Measurements from ENCODE around the gene RP2.

The RP2 gene

DNA sequence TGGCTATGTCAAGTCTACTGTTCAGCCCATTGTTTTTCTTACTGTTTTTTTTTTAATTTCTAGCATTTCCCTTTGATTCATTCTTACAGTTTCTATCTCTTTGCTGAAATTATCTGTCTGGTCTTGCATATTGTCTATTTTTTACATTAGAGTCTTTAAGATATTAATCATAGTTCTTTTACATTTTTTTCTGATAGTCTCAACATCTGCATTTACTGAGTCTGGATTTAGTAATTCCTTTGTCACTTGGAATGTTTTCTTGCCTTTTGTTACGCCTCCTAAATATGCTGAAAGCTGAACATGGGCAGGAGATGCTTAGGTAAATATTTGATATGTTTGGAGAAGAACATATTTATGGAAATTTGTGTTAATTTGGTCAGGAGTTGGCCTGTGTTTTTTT, 85.8 kb downstream of the RP2 start:
- no peak for DNase-seq

DNA sequence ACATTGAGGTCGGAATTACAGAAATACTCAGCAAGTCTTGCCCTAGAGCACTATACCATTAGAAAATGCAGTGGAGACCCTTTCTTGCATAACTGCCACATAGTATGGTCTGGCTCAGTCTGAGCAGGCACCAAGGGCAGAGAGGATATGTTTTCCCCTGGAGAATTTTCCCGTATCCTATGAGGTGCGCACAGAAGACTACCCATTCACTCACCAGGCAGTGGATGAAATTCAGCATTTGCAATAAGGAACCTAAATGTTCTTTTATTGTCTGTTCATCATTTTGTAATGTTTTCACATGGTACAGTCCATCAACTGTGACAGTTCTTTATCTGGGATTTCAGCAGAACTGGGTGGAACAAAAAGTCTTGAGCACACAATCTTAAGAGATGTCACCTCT, 90.9 kb downstream of the RP2 start:
- DNase-seq = no peak

DNA sequence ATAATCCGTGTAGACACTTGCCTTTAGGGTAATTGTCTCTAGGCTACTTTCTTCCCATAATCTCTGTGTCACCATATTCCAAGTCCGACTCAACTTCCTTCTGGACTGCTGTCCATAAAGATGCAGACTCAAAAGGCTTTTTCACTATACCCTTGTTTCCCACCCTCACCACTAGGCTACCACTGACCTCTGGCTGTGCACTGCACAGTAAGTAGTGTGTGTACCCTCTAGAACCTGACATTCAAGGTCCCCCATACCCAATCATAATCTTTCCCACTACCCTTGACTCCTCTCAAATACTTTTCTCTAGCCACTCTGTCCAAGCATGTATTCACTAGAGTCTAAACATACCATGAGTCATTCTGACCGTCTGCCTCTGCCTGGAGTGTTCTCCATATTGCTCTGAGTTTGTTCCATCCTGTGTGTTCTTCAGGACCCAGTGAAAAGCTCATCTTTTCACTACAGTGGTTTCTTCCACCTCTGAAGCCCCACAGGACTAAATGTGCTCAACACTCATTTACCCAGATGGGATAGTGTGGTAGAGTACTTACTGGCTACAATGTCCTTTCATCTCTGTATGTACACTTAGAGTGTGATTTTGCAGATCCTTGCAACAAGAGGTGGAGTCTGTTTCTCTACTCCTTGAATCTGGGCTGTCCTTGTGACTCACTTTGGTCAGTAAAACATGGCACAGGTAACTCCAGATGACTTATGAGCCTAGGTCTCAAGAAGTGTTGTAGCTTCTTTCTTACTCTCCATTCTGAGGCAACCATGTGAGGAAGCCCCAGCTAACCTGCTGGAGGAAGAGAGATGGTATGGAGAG, 92.8 kb downstream of the RP2 start:
- no peak for DNase-seq
